Hindlimb muscle (tissue), 1 donor: ENCODE measurements around the gene HLA-DQA1. TPM values are rescaled to one million over a fixed set of nuclear protein-coding genes. Genes with fewer than 3 reads are reported as not detected.
A peak's percentile ranks its signal among the peaks of the same experiment; 100 is the strongest.
"Not testable (repeated sequence)": the region's sequence is repeated elsewhere in the genome, so short reads cannot be mapped to it uniquely, and the experiment has no call there.

Source experiments
- DNase-seq: peaks from one replicate; pipeline ENCODE4 v3.0.0-alpha.2; 2013
- polyA plus RNA-seq: library from polyadenylated mRNA; unstranded; fragments of 120-200 nt; gene quantifications from one replicate; pipeline ENCODE4 v1.2.1, GENCODE V29; 2013; ENCODE audit not compliant: insufficient read length

Gene HLA-DQA1
- polyA plus RNA-seq, 1 donor, result 9.5 TPM

- no peak for DNase-seq
Observed at GRCh38 chr6:32659856-32660595, 22.8 kb downstream of the HLA-DQA1 start.

DNA sequence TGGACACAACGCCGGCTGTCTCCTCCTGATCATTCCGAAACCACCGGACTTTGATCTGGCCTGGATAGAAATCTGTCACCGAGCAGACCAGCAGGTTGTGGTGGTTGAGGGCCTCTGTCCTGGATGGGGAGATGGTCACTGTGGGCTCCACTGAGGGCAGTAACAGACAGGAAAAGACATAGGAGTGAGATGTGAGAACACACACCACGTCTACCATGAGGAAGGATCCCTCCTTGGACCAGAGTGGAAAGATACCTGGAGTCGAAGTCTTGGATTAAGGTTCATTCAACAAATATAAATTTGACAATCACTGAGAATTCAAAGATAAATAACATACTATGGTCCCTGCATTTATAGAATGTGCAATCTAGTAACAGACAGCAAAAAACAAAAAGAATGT is 24.9 kb downstream of the HLA-DQA1 start:
- no peak for DNase-seq

DNA sequence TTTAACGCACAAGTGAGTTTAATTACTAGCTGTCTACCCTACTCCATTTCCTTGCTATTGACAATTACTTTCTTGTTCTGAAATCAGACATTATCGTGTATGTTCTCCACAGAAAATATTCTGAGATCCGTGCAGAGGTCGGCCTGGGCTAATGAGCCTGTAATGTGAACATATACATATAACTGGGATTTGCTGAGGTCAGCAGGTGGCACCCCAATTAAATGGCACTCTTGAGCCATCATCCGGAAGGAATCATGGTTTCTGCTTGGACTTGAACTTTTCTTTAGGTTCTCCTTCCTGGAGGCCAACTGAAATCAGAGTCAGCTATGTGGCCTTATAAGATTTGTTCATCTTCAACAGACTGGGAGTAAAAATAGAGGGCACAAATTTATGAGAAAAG is 25.6 kb downstream of the HLA-DQA1 start:
- no peak for DNase-seq

GRCh38 chr6:32664354-32664753 is 27.1 kb downstream of the HLA-DQA1 start:
- DNase-seq, result no peak

GRCh38 chr6:32664827-32665362 is 27.7 kb downstream of the HLA-DQA1 start:
- DNase-seq, result peak; percentile 29

DNA sequence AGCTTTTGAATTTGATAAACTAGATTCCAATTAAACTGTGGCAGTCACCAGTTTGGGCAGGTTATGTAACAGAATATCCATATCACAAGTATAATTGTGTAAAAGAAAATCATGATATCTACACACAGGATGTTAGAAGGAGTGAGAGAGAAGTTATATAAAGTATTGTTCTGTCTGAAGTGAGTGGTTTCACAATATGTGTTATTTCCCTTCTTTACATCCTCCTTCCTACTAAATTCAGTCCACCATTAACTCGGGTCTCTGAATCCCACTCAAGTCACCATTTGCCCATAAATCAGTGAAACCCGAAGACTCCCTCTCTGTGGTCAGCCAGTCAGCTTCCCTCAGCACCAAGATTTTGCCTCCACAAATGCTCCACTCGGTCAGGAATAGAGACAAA is 28.5 kb downstream of the HLA-DQA1 start:
- DNase-seq, result no peak

- DNase-seq, result no peak
Observed at GRCh38 chr6:32666420-32667300, 29.5 kb downstream of the HLA-DQA1 start, which contains the start of gene HLA-DQB1. Gene HLA-DQB1 (minus strand): TSS chr6:32666657. CDS start chr6:32666607, 50 bp downstream.

DNA sequence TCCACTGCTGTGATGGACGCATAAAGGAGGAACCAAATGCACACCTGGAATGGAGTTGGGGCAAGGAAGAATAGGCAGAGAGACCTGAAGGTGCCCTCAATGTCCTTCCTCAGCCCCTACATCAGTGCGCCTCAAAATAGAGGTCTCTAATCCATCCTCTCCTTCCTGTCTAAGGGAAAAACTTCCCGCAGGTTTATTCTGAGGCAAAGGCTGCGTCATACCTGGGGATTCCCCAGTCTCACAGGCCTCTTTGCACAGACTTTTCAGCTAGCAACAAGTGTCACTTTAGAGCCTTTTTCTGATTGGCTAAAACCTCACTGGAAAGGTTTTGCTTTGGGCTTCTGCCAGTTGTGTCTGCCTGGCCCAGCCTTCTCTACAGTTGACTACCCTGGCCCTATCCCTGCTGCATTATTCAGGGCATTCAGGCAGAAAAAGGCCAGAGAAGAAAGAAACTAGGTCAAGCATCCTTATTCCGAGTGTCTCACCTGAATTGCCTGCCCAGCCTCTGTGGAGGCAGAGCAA is 31.1 kb downstream of the HLA-DQA1 start:
- no peak for DNase-seq

DNA sequence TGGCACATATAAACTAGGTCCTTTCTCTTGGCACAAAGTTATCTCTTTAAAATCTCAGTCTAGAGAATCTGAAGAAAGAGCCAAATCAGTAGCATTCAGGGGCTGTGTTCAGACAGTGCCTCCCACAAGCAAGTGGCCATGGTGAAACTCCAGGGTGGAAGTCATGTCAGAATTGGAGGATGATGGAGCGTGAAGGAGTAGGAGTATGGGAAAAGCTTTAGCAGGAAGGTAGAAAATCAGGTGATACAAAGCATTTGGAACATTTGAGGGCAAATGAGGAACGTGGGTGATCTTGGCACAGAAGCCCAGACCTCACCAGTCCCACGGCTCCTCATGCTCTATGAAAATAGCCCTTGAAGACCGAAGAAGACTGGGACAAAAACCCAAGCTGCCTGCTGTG is 32.0 kb downstream of the HLA-DQA1 start:
- DNase-seq, result no peak

GRCh38 chr6:32669893-32670292 is 32.7 kb downstream of the HLA-DQA1 start:
- DNase-seq, result no peak

GRCh38 chr6:32671908-32672307 is 34.7 kb downstream of the HLA-DQA1 start:
- DNase-seq, result not testable (repeated sequence)

DNA sequence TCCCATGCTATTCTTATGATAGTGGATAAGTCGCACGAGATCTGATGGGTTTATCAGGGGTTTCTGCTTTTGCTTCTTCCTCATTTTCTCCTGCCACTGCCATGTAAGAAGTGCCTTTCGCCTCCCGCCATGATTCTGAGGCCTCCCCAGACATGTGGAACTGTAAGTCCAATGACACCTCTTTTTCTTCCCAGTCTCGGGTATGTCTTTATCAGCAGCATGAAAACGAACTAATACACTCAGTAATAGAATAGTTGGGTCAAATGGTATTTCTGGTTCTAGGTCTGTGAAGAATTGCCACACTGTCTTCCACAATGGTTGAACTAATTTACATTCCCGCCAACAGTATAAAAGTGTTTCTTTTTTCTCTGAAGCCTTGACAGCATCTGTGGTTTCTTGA is 36.9 kb downstream of the HLA-DQA1 start:
- DNase-seq, result not testable (repeated sequence)

- no peak for DNase-seq
Observed at GRCh38 chr6:32679492-32679891, 42.3 kb downstream of the HLA-DQA1 start.

DNA sequence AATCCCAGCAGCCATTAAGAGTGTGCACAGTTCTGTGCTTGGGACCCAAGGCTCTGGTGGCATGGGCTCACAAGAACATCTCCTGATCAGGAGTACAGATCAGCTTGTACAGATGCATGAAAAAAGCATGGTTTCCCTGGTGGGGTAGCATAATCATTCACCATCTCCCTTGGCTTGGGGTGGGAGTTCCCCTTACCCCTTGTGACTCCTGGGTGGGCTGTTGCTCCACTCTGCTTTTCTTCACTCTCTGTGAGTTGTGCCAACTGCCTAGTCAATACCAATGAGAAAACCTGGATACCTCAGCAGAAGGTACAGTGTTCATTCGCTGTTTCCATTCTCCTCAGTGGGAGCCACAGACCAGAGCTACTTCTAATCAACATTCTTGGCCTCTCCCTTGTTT is 42.8 kb downstream of the HLA-DQA1 start:
- DNase-seq, result no peak

DNA sequence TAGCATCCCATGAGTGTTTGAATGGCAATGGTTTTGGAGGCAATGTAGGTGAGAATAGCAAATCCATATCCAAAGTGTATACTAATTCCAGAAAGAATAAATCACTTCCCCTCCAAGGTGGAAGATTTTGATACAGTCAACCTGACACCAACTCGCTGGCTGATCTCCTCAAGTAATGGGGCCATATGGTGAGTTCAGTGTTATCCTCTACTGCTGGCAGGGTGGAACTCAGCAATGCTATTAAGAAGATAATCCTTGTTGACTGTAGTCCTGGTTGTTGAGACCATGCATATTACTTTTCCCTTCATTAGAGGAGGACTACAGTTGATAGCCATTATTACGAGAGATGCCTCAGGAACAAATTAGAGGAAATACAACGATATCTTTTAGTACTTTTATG is 47.0 kb downstream of the HLA-DQA1 start:
- DNase-seq, result no peak

DNA sequence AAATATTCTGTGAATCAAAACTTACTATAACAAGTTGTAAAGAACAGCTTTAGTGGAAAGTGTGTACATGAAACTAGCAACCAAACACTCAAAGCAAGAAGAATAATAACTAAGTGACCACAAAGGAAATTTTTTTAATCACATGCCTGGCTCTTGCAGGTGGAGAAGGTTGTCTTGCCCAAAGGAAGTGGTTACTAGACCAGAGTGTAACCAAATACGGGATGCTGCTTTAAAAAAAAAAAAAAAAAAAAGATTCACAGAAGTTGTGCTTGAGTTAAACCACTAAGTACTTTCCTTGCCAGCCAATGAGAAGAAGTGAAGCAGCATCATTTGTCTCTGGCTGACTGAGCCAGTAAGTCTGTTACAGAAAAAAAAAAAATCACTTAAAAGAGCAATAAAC is 48.4 kb downstream of the HLA-DQA1 start:
- no peak for DNase-seq

DNA sequence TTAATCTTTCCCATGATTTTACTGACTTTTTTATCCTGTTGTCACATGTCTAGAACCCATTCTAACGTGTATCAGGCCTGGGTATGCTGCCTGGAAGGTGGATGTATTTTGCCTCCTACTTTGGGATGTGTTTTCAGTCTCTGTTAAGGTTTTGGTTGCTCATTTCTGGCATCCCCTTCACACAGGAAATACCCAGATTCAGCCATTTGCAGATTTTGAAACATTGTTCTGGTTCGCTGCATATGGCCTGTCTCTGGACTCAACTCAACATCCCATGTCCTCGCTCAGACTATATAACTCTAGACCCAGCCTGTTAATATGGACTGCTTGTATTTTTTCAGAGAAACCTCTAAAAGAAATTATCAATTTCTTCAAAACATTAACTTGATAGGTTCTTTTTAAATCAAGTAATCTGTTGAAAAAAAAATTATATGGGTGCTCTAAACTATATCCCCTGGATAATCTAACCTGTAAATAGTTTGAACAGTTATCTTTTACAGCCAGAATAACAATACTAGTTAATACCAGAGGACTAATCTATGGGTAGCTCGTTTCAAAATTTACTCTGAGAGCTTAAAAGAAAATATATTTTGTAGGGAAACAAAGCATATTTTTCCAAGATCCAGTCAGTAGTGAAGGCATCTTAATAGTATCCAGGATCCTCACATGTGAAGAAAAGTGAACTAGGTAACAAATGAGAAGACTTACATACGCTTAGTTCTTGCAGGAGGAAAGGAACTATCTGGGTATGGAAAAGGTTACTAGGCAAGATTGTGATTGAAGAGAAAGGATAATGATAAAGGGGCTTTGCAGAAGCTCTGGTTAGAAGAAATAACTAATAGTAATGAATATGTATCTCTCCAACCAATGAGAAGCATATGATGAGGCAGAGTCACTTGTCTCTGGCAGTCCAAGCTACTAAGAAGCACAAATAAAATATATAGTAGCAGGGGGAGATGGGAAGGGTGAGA is 52.6 kb downstream of the HLA-DQA1 start:
- DNase-seq, result no peak

DNA sequence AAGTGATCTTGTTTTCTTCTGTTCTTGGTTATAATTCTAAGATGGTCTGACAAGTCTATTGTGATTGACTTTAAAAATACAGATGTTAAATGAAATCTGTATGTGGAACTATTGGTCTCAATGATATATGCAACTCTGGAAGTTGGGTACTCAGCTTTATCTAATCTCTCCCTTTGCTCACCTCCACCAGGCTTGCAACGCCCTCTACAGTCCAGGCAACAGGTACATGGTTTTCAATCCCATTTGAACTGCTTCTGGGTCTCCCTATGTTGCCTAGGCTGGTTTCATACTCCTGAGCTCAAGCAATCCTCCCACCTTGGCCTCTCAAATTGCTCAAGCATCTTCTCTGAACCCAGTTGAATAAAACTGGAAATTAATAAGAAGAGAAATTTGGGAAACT is 54.8 kb downstream of the HLA-DQA1 start:
- no peak for DNase-seq
